ENCODE results near the gene TIGD7. TPM values are rescaled to one million over a fixed set of nuclear protein-coding genes. Genes with fewer than 3 reads are reported as not detected.

Gene TIGD7
- total RNA-seq, 1 experiment from 2014 or later: 4.2 TPM

GRCh38 chr16:3347586-3347985 is 42.4 kb upstream of the TIGD7 start:
- Histone ChIP-seq H3T11ph (ENCODE audit: low read length) (no peak overlapping the region), H3K56ac (ENCODE audit: insufficient read length, low read depth, low read length) (no peak overlapping the region), H3K27me3 (ENCODE audit: insufficient read depth, low read length) (no peaks in the 10 kb centered on the region), H3K4me1 (ENCODE audit: insufficient read depth, low read length) (no peaks in the 10 kb centered on the region), H3K9ac (ENCODE audit: extremely low read depth, insufficient read length, low read length) (no peak overlapping the region), H2BK120ac (ENCODE audit: low read depth, low read length, poor library complexity, severe bottlenecking) (no peak overlapping the region), H3K23ac (ENCODE audit: insufficient read length, low read depth, low read length) (no peak overlapping the region), H2BK12ac (ENCODE audit: insufficient read length, low read depth, low read length) (no peak overlapping the region), H3K18ac (ENCODE audit: insufficient read length, low read depth, low read length) (no peak overlapping the region), H3K4ac (ENCODE audit: low read depth, low read length) (no peak overlapping the region), H3K23me2 (ENCODE audit: insufficient read length, low read depth, low read length, poor library complexity, severe bottlenecking) (no peaks in the 10 kb centered on the region), H4K5ac (ENCODE audit: insufficient read length, low read depth, low read length) (no peak overlapping the region), H4K20me1 (ENCODE audit: control insufficient read depth, insufficient read depth, insufficient read length) (no peaks in the 10 kb centered on the region), H3K14ac (ENCODE audit: insufficient read depth, low read length) (no peak overlapping the region), H3K27ac (ENCODE audit: insufficient read length, low read depth, low read length) (no peak overlapping the region), H3K79me2 (ENCODE audit: insufficient read depth, low read length) (no peaks in the 10 kb centered on the region), H4K91ac (ENCODE audit: insufficient read length, low read depth, low read length) (no peak overlapping the region), H3K9me3 (ENCODE audit: control insufficient read depth, low read depth, low read length) (peaks cover 11% of the 10 kb centered on the region), H2AK5ac (ENCODE audit: insufficient read length, low read length) (no peak overlapping the region), H4K8ac (replicated peaks; ENCODE audit: insufficient read length, low read depth, low read length) (no peak overlapping the region), H2AFZ (ENCODE audit: low read length) (no peak overlapping the region), H2BK5ac (ENCODE audit: insufficient read length, low read length) (no peak overlapping the region), H2BK15ac (ENCODE audit: low read depth, low read length) (no peak overlapping the region), H3K4me2 (ENCODE audit: insufficient read depth, insufficient read length, low read length) (no peak overlapping the region), H3K79me1 (ENCODE audit: insufficient read depth, low read depth, low read length, poor library complexity, severe bottlenecking) (no peaks in the 10 kb centered on the region), H2BK20ac (ENCODE audit: low read depth, low read length, poor library complexity, severe bottlenecking) (no peak overlapping the region)
- no peak for DNase-seq
- Mint-ChIP-seq H3K4me3 (no peak overlapping the region), H3K9me3 (peaks cover 62 to 74% of the 10 kb centered on the region in 2 experiments), H3K36me3 (ENCODE audit: insufficient read depth in 1 of 3, low read depth in 3 of 3) (no peaks in the 10 kb centered on the region), H3K4me1 (no peaks in the 10 kb centered on the region), H3K27me3 (ENCODE audit: low read depth) (peaks cover 13% of the 10 kb centered on the region), H3K27ac (no peak overlapping the region)
- WGBS (ENCODE audit: extremely low coverage, insufficient read length, low lambda C conversion rate): no CpG with 5 or more reads among the region's 10 CpGs
- TF ChIP-seq CTCF (conservative IDR thresholded peaks at IDR 0.05): no peak

Data from H9 (cell line).